Testis (tissue), 3 donors: Measurements from ENCODE around the gene PLEKHM3. TPM values are rescaled to one million over a fixed set of nuclear protein-coding genes. Genes with fewer than 3 reads are reported as not detected.

Source experiments
- DNase-seq: peaks from one replicate; pipeline ENCODE4 v3.0.0-alpha.2; 2019
- H3K27ac ChIP-seq, 2 donors: fragments of 200-600 bp; sonication (generic); one replicate each; pipeline ENCODE4 v1.5.1; 2019
- H3K27me3 ChIP-seq: fragments of 200-600 bp; sonication (generic); one replicate; pipeline ENCODE4 v1.5.1; 2019
- H3K36me3 ChIP-seq: fragments of 200-600 bp; sonication (generic); one replicate; pipeline ENCODE4 v1.5.1; 2017; ENCODE audit warnings: low read depth; ENCODE audit errors: missing control alignments
- H3K4me1 ChIP-seq: fragments of 200-600 bp; sonication (generic); one replicate; pipeline ENCODE4 v1.5.1; 2019
- H3K4me3 ChIP-seq, 2 donors: fragments of 200-600 bp; sonication (generic); one replicate each; pipeline ENCODE4 v1.5.1; 2017 to 2019
- H3K9me3 ChIP-seq: fragments of 200-600 bp; sonication (generic); one replicate; pipeline ENCODE4 v1.5.1; 2017
- POLR2A ChIP-seq: fragments of 450-650 bp; IDR thresholded peaks from one replicate; pipeline ENCODE4 v1.6.1; 2017; ENCODE audit warnings: antibody characterized with exemption, mild to moderate bottlenecking, moderate library complexity
- WGBS, 2 donors: methylation state at CpG; one replicate each; pipeline ENCODE4 v1.1.5; 2018; 5-methylcytosine and 5-hydroxymethylcytosine counted together
- intact Hi-C: fragments of 100-400 bp; cut with DNase I; formaldehyde crosslinking; loops from one replicate; pipeline ENCODE4 v1.15.1; 2023; ENCODE audit warnings: low total_unique reads
- polyA plus RNA-seq: library from polyadenylated mRNA; stranded (reverse); fragments of 350-450 nt; fragmentation: Illumina TruSeq; extraction: RNeasy Lipid Tissue Mini Kit (QIAGEN cat#74804); gene quantifications from one replicate; pipeline ENCODE4 v1.2.3, GENCODE V29; 2014; ENCODE audit warnings: low read depth, low replicate concordance; ENCODE audit not compliant: insufficient read depth
- total RNA-seq, 2 donors: library from RNA; depleted of rRNA; stranded (reverse); fragments of >200 nt; gene quantifications; one replicate each; pipeline ENCODE4 v1.2.3, GENCODE V29; 2016
- TF ChIP-seq, protein P1 (sequence below), 3 experiments: fragments of 450-650 bp in 2 of 3; fragments of 200-600 bp in 1 of 3; sonication (generic) in 1 of 3; IDR thresholded peaks; one replicate each; pipeline ENCODE4 v1.5.1; 2016 to 2019; ENCODE audit warnings: antibody characterized with exemption in 3 of 3, mild to moderate bottlenecking in 2 of 3, moderate library complexity in 1 of 3

PLEKHM3 gene
- total and polyA plus RNA-seq, 3 donors from 2014 or later, result 12.5 to 24.6 (median 21.9) TPM

DNA sequence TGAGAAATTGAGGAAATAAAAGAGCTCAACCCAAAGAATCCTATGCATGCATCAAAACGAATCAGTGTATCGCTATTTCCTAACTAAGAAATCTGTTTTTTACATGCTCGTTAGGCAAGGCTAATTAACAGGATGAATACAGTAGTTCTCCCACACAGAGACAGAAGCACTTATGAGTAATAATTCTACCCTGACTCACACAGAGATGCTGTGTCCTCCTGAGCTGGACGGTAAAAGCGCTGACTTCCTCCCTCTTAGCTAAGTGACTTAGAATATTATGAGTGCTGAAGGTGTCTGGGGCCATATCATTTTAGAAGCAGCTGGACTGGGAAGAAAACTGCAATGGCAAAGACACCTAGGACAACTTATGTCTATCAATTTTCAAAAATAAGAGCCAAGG is 18.5 kb downstream of the PLEKHM3 start:
- intact Hi-C loops, result no loop called here
- H3K27me3 ChIP-seq, result no peaks in the 10 kb centered on the region
- no peak overlapping the region for H3K27ac ChIP-seq
- H3K9me3 ChIP-seq, result no peaks in the 10 kb centered on the region
- no peak overlapping the region for H3K4me3 ChIP-seq
- no peaks in the 10 kb centered on the region for H3K4me1 ChIP-seq
- 79 to 87% methylated on average over 5 of the region's 5 CpGs for WGBS, 2 donors
- TF ChIP-seq POLR2A, result no peak
- TF ChIP-seq, protein P1, sequence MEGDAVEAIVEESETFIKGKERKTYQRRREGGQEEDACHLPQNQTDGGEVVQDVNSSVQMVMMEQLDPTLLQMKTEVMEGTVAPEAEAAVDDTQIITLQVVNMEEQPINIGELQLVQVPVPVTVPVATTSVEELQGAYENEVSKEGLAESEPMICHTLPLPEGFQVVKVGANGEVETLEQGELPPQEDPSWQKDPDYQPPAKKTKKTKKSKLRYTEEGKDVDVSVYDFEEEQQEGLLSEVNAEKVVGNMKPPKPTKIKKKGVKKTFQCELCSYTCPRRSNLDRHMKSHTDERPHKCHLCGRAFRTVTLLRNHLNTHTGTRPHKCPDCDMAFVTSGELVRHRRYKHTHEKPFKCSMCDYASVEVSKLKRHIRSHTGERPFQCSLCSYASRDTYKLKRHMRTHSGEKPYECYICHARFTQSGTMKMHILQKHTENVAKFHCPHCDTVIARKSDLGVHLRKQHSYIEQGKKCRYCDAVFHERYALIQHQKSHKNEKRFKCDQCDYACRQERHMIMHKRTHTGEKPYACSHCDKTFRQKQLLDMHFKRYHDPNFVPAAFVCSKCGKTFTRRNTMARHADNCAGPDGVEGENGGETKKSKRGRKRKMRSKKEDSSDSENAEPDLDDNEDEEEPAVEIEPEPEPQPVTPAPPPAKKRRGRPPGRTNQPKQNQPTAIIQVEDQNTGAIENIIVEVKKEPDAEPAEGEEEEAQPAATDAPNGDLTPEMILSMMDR (IDR thresholded peaks at IDR 0.05), result no peak
- no peak for DNase-seq
- no peaks in the 10 kb centered on the region for H3K36me3 ChIP-seq

DNA sequence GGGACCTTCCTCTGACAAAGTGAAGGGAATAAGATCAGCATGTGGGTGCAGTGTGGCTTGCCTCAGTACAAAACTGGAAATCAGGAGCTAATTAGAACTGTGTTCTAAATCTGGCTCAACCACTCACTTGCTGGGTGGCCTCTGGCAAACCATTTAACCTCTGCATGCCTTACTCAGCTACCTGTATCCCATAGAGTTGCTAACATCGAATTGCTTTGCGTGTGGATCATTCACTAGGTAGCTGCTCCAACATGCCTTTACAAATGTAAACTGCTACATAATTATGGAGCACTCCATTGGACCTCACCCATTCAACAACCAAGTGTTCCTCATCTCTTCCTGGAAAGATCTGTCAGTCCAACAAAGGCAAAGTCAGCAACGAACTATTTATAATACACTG is 19.0 kb downstream of the PLEKHM3 start:
- WGBS, 2 donors, result 85 to 86% methylated on average over 3 of the region's 3 CpGs
- TF ChIP-seq, protein P1 (IDR thresholded peaks at IDR 0.05), result no peak
- TF ChIP-seq POLR2A, result no peak
- no peaks in the 10 kb centered on the region for H3K36me3 ChIP-seq
- H3K4me1 ChIP-seq, result no peaks in the 10 kb centered on the region
- no peak overlapping the region for H3K27ac ChIP-seq
- no peak overlapping the region for H3K4me3 ChIP-seq
- DNase-seq, result no peak
- intact Hi-C loops, result no loop called here
- H3K9me3 ChIP-seq, result no peaks in the 10 kb centered on the region
- no peaks in the 10 kb centered on the region for H3K27me3 ChIP-seq

DNA sequence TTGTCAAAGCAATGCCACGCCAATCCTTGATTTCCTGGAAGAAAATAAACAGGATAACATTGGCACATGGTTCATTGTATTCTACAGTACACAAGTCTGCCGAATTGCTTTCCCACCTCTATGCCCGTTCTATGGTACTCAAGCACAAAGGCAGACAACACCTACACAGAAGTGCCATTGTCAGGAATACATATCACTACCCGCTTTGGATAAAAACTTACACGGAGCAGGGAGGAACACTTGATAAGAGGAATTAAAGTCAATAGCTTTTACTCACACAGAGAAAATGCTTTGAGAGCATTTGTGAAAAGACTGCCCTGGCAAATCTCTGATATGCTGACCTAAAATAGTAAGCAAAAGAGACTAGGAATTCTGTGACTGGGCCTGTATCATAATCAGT is 23.4 kb downstream of the PLEKHM3 start:
- no peak overlapping the region for H3K4me3 ChIP-seq
- no peak overlapping the region for H3K27ac ChIP-seq
- no peak for TF ChIP-seq POLR2A
- TF ChIP-seq, protein P1 (IDR thresholded peaks at IDR 0.05), result no peak
- intact Hi-C loops, result no loop called here
- no peaks in the 10 kb centered on the region for H3K4me1 ChIP-seq
- no peaks in the 10 kb centered on the region for H3K9me3 ChIP-seq
- H3K36me3 ChIP-seq, result no peaks in the 10 kb centered on the region
- no peak for DNase-seq
- no peaks in the 10 kb centered on the region for H3K27me3 ChIP-seq
- WGBS, 2 donors, result 53 to 74% methylated on average over 5 of the region's 5 CpGs

DNA sequence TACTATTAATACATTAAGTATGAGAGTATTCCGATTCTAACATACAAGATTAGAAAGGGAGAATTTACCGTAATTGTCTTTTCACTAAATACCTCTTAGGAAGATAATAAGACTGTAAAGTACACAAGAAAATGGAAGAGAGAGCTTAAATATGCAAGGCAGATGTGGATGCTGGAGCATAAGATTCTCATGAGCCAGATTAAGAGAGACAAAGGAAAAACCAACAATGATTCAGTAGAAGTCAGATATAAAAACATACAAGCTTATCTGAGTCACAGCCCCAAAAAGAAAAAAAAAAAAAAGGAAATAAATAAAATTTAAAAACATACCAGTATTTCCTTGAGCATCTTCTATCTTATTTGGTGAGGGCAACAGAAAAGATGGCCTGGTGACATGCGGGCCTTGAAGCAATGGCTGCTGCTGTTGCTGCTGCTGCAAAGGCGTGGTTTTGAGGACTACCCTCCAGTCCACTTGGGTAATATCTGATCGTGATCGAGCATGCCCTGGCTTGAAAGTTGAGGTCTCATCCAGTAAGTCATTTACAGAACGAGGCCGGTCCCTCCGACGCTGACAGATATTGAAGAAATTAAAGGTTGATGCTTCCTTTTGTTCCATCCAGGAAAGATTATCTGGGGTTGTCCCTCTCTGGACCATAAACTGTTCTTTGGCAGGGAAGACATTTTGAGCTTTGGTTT is 24.5 kb downstream of the PLEKHM3 start:
- no peak overlapping the region for H3K4me3 ChIP-seq
- no peaks in the 10 kb centered on the region for H3K4me1 ChIP-seq
- TF ChIP-seq POLR2A, result no peak
- TF ChIP-seq, protein P1 (IDR thresholded peaks at IDR 0.05), result no peak
- intact Hi-C loops, result no loop called here
- no peak for DNase-seq
- no peaks in the 10 kb centered on the region for H3K27me3 ChIP-seq
- H3K27ac ChIP-seq, result no peak overlapping the region
- WGBS, 2 donors, result 96 to 97% methylated on average over 10 of the region's 10 CpGs
- no peaks in the 10 kb centered on the region for H3K9me3 ChIP-seq
- no peaks in the 10 kb centered on the region for H3K36me3 ChIP-seq

DNA sequence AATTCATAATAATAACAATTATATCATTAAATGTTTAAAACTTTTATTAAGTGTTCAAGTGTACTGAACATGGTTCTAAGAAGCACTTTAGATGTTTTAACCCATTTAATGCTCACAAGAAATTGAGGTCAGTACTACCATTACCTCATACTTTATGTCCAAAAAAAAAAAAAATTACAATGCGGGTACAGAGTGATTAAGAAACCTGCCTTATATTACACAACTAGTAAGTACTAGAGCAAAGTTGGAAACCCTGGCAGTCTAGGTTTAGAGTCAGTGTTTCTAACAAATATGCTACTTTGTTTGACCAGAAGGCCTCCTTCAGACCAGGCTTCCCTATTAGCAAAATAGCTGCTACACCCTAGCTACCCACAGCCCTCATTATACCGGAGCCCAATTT is 28.5 kb downstream of the PLEKHM3 start:
- Histone ChIP-seq H3K9me3 (no peaks in the 10 kb centered on the region), H3K36me3 (no peaks in the 10 kb centered on the region), H3K27me3 (no peaks in the 10 kb centered on the region), H3K27ac (no peak overlapping the region), H3K4me1 (no peaks in the 10 kb centered on the region), H3K4me3 (no peak overlapping the region)
- WGBS, 2 donors, result 86 to 90% methylated on average over 2 of the region's 2 CpGs
- DNase-seq, result no peak
- TF ChIP-seq POLR2A, result no peak
- TF ChIP-seq, protein P1 (IDR thresholded peaks at IDR 0.05), result no peak
- intact Hi-C loops, result no loop called here
